ENCODE data around the gene GET3.

- TF ChIP-seq EZH2 (optimal IDR thresholded peaks at IDR 0.05; ENCODE audit: low read depth, low read length) (no peak), CTCF (IDR thresholded peaks at IDR 0.05; ENCODE audit: low read length) (no peak)
Measured at GRCh38 chr19:12708641-12709040, 28.7 kb upstream of the GET3 start.

Measured in MM.1S (cell line).